ENCODE data around the gene UNK.

DNA sequence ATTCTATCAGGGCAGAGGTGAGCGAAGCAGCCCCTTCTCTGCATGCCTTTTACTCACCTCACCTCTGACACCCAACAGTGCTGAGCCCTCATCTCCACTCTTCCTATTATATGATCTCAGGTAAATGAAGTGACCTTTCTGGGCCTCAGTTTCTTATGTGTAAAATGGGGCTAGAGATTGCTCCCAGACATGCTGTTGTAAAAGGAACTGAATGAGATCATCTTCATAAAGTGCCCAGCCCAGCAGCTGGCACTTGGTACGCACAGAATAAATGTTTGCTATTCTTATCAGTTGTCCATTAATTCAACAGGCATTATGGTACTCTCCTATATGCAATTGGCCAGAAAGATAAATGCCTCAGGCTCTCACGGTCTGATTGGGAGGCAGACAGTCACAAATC, 15.1 kb upstream of the UNK start:
- no peak for TF ChIP-seq MAX (IDR thresholded peaks at IDR 0.05)
- TF ChIP-seq TCF12 (IDR thresholded peaks at IDR 0.05; ENCODE audit: low read depth), result no peak
- TF ChIP-seq TEAD4 (IDR thresholded peaks at IDR 0.05), result no peak
- no peak for TF ChIP-seq CREB1 (IDR thresholded peaks at IDR 0.05; ENCODE audit: low read depth)
- no peak for TF ChIP-seq CEBPB (IDR thresholded peaks at IDR 0.05)
- TF ChIP-seq RAD21 (IDR thresholded peaks at IDR 0.05; ENCODE audit: low read depth), result no peak
- TF ChIP-seq FOXM1 (IDR thresholded peaks at IDR 0.05; ENCODE audit: borderline replicate concordance, low read depth), result no peak
- TF ChIP-seq EGR1 (IDR thresholded peaks at IDR 0.05), result no peak
- no peak for TF ChIP-seq REST (IDR thresholded peaks at IDR 0.05; ENCODE audit: low read depth)
- no peak for TF ChIP-seq YY1 (IDR thresholded peaks at IDR 0.05; ENCODE audit: low read depth)
- no peak for TF ChIP-seq TAF1 (IDR thresholded peaks at IDR 0.05; ENCODE audit: low read depth)
- TF ChIP-seq EP300 (IDR thresholded peaks at IDR 0.05; ENCODE audit: borderline replicate concordance), result no peak
